GM19240 (cell line): ENCODE results near the gene IPCEF1.
"Not testable (repeated sequence)": the region's sequence is repeated elsewhere in the genome, so short reads cannot be mapped to it uniquely, and the experiment has no call there.

Experiments
- DNase-seq: peaks from one replicate; pipeline ENCODE4 v3.0.0; 2011; ENCODE audit warnings: low spot score; ENCODE audit not compliant: insufficient read length

The IPCEF1 gene

GRCh38 chr6:154227862-154228520, 128.6 kb downstream of the IPCEF1 start:
- no peak for DNase-seq

GRCh38 chr6:154226461-154226860, 130.1 kb downstream of the IPCEF1 start:
- DNase-seq: no peak

- DNase-seq: no peak
These were observed 133.3 kb downstream of the IPCEF1 start for GRCh38 chr6:154223296-154223695.

GRCh38 chr6:154222716-154223115, 133.9 kb downstream of the IPCEF1 start:
- no peak for DNase-seq

GRCh38 chr6:154219250-154219649, 137.4 kb downstream of the IPCEF1 start:
- DNase-seq: no peak

GRCh38 chr6:154218787-154219186, 137.8 kb downstream of the IPCEF1 start:
- no peak for DNase-seq

- DNase-seq: no peak
These were observed 138.3 kb downstream of the IPCEF1 start for GRCh38 chr6:154218301-154218700.

- no peak for DNase-seq
These were observed 142.8 kb downstream of the IPCEF1 start for GRCh38 chr6:154213782-154214181.

GRCh38 chr6:154210678-154211077, 145.9 kb downstream of the IPCEF1 start:
- no peak for DNase-seq

GRCh38 chr6:154209555-154209954, 147.0 kb downstream of the IPCEF1 start:
- DNase-seq: no peak

- DNase-seq: no peak
These were observed 149.6 kb downstream of the IPCEF1 start for GRCh38 chr6:154206996-154207395.

- DNase-seq: no peak
These were observed 150.5 kb downstream of the IPCEF1 start for GRCh38 chr6:154206141-154206540.

- DNase-seq: no peak
These were observed 153.6 kb downstream of the IPCEF1 start for GRCh38 chr6:154202958-154203357.

- DNase-seq: no peak
These were observed 154.3 kb downstream of the IPCEF1 start for GRCh38 chr6:154202339-154202738.

GRCh38 chr6:154201688-154202087, 154.9 kb downstream of the IPCEF1 start:
- not testable (repeated sequence) for DNase-seq

GRCh38 chr6:154197196-154197860, 159.3 kb downstream of the IPCEF1 start:
- DNase-seq: no peak

GRCh38 chr6:154196333-154196885, 160.2 kb downstream of the IPCEF1 start:
- no peak for DNase-seq

- no peak for DNase-seq
These were observed 168.9 kb downstream of the IPCEF1 start for GRCh38 chr6:154187714-154188113.

GRCh38 chr6:154187203-154187602, 169.4 kb downstream of the IPCEF1 start:
- no peak for DNase-seq

GRCh38 chr6:154179434-154179833, 177.2 kb downstream of the IPCEF1 start:
- DNase-seq: no peak

- not testable (repeated sequence) for DNase-seq
These were observed 184.2 kb downstream of the IPCEF1 start for GRCh38 chr6:154172393-154172792.

GRCh38 chr6:154170106-154170505, 186.5 kb downstream of the IPCEF1 start:
- no peak for DNase-seq
